HepG2 (cell line): ENCODE data around the gene LRRC4C. TPM values are rescaled to one million over a fixed set of nuclear protein-coding genes. Genes with fewer than 3 reads are reported as not detected.

Experiments used
- ATAC-seq: fragments of 200-7000 bp; cut with Tn5 transposase; 3 replicates; pipeline ENCODE4 v1.9.1; 2020; ENCODE audit warnings: mild to moderate bottlenecking, moderate library complexity
- BruUV-seq: library from RNA; stranded (reverse); fragments of 400-500 nt; replicated peaks from 2 replicates; lab custom pipeline; 2021; lab: Mats Ljungman, UMichigan
- CTCF ChIA-PET: fragments of 300-600 bp; formaldehyde crosslinking; extraction: SDS; loops from one replicate; lab custom pipeline; 2021; ENCODE audit warnings: low total read pairs, inconsistent platforms, low intra/inter-chr PET ratio; lab: Yijun Ruan, JAX
- POLR2A ChIA-PET: fragments of 350-600 bp; sonication (Branson Sonifier 250); formaldehyde crosslinking; loops from one replicate; lab custom pipeline; 2020; ENCODE audit warnings: antibody characterized with exemption, inconsistent platforms; lab: Yijun Ruan, JAX
- DNase-seq: peaks from one replicate; pipeline ENCODE4 v3.0.0-alpha.2; 2015; ENCODE audit warnings: low spot score
- FAIRE-seq: peaks from 3 replicates; lab custom pipeline; 2011; peaks lifted over from hg19 to GRCh38; lab: Jason Lieb, UNC
- H2AFZ ChIP-seq: one replicate; pipeline ENCODE4 v1.6.1; 2011; ENCODE audit warnings: low read length, inconsistent platforms
- H3K27ac ChIP-seq: fragments of 300-600 bp; 3 replicates; pipeline ENCODE4 v1.8.0; 2011; ENCODE audit warnings: mixed run types, mild to moderate bottlenecking, mixed read lengths, low read length, inconsistent platforms; ENCODE audit not compliant: insufficient read depth; ENCODE audit errors: extremely low read length
- H3K27me3 ChIP-seq, 2 experiments: fragments of 200-600 bp in 1 of 2; 2 replicates in 1 of 2; 3 replicates in 1 of 2; pipeline versions ENCODE4 v1.6.0 to v1.8.0; 2011; ENCODE audit warnings: low read length in 2 of 2, mild to moderate bottlenecking in 2 of 2, moderate library complexity in 2 of 2, inconsistent platforms in 1 of 2; ENCODE audit not compliant: insufficient read depth in 2 of 2, control insufficient read depth in 1 of 2
- H3K36me3 ChIP-seq, 2 experiments: fragments of 200-600 bp in 1 of 2; replicated peaks in 1 of 2; 2 replicates in 1 of 2; 3 replicates in 1 of 2; pipeline versions ENCODE4 v1.5.1 to v1.8.0; 2011; ENCODE audit warnings: low read length in 2 of 2, inconsistent platforms in 1 of 2; ENCODE audit not compliant: insufficient read depth in 2 of 2, control insufficient read depth in 1 of 2
- H3K4me1 ChIP-seq: 2 replicates; pipeline ENCODE4 v1.5.1; 2012; ENCODE audit warnings: low read length, inconsistent platforms; ENCODE audit not compliant: insufficient read depth
- H3K4me2 ChIP-seq: 2 replicates; pipeline ENCODE4 v1.6.0; 2011; ENCODE audit warnings: low read depth, low read length, inconsistent platforms
- H3K4me3 ChIP-seq, 3 experiments: fragments of 200-600 bp in 1 of 3; sonication (generic), shearing (Covaris generic) in 1 of 3; replicated peaks in 1 of 3; 2 replicates each; pipeline ENCODE4 v1.5.1; 2011 to 2016; ENCODE audit warnings: low read length in 3 of 3, inconsistent platforms in 2 of 3, low read depth in 2 of 3, mild to moderate bottlenecking in 2 of 3, control low read depth in 1 of 3, mixed read lengths in 1 of 3; ENCODE audit not compliant: insufficient read depth in 1 of 3
- H3K79me2 ChIP-seq: one replicate; pipeline ENCODE4 v1.6.1; 2011; ENCODE audit warnings: low read length, inconsistent platforms; ENCODE audit not compliant: insufficient read depth
- H3K9ac ChIP-seq: 2 replicates; pipeline ENCODE4 v1.6.0; 2011; ENCODE audit warnings: mild to moderate bottlenecking, low read depth, low read length, inconsistent platforms; ENCODE audit not compliant: insufficient read depth
- H3K9me3 ChIP-seq: 2 replicates; pipeline ENCODE4 v1.5.1; 2012; ENCODE audit warnings: mild to moderate bottlenecking, low read length
- H4K20me1 ChIP-seq: 2 replicates; pipeline ENCODE4 v1.6.0; 2011; ENCODE audit warnings: inconsistent platforms, mild to moderate bottlenecking, low read length, moderate library complexity; ENCODE audit not compliant: insufficient read depth
- KDM5B ChIP-seq: sonication (generic); formaldehyde crosslinking; IDR thresholded peaks from 2 replicates; pipeline ENCODE4 v1.4.0; 2020; ENCODE audit warnings: missing genetic modification reagents, mild to moderate bottlenecking, borderline replicate concordance
- POLR2G ChIP-seq: fragments of 200-400 bp; formaldehyde crosslinking; IDR thresholded peaks from 2 replicates; pipeline ENCODE4 v1.6.1; 2018; ENCODE audit warnings: mild to moderate bottlenecking, low read depth, low read length, moderate library complexity
- SRF ChIP-seq: IDR thresholded peaks from 2 replicates; pipeline ENCODE4 v1.6.1; 2011; ENCODE audit warnings: mild to moderate bottlenecking, low read depth, low read length, moderate library complexity
- ZC3H13 ChIP-seq: sonication (generic); formaldehyde crosslinking; IDR thresholded peaks from 2 replicates; pipeline ENCODE4 v1.8.1; 2023; ENCODE audit warnings: mild to moderate bottlenecking, missing genetic modification reagents, moderate library complexity
- ZFP36L1 ChIP-seq: sonication (generic); formaldehyde crosslinking; IDR thresholded peaks from 2 replicates; pipeline ENCODE4 v1.8.0; 2022; ENCODE audit warnings: mild to moderate bottlenecking, missing genetic modification reagents, moderate library complexity
- ZNF20 ChIP-seq: sonication (generic); formaldehyde crosslinking; IDR thresholded peaks from 2 replicates; pipeline ENCODE4 v1.4.0; 2020; ENCODE audit warnings: mild to moderate bottlenecking, moderate library complexity, missing genetic modification reagents
- ZNF24 ChIP-seq: fragments of 450-650 bp; IDR thresholded peaks from 2 replicates; pipeline ENCODE4 v1.6.1; 2017; ENCODE audit warnings: antibody characterized with exemption, mild to moderate bottlenecking
- ZNF572 ChIP-seq: sonication (generic); formaldehyde crosslinking; IDR thresholded peaks from 2 replicates; pipeline ENCODE4 v1.5.1; 2020; ENCODE audit warnings: mild to moderate bottlenecking, missing genetic modification reagents
- ZNF607 ChIP-seq: sonication (generic); formaldehyde crosslinking; IDR thresholded peaks from 2 replicates; pipeline ENCODE4 v1.5.1; 2020; ENCODE audit warnings: missing genetic modification reagents, mild to moderate bottlenecking, borderline replicate concordance
- ZNF629 ChIP-seq: sonication (generic); formaldehyde crosslinking; conservative IDR thresholded peaks from 2 replicates; pipeline ENCODE4 v1.5.0; 2020; ENCODE audit warnings: missing genetic modification reagents
- ZNF777 ChIP-seq: sonication (generic); formaldehyde crosslinking; IDR thresholded peaks from 2 replicates; pipeline ENCODE4 v1.4.0; 2020; ENCODE audit warnings: missing genetic modification reagents
- ZSCAN25 ChIP-seq: sonication (generic); formaldehyde crosslinking; IDR thresholded peaks from 2 replicates; pipeline ENCODE4 v1.8.0; 2022; ENCODE audit warnings: mild to moderate bottlenecking, missing genetic modification reagents
- WGBS: methylation state at CpG from one replicate; pipeline ENCODE4 v1.1.6; 2017; ENCODE audit warnings: low lambda C conversion rate; 5-methylcytosine and 5-hydroxymethylcytosine counted together
- in situ Hi-C: cut with HindIII; loops from 2 replicates; pipeline ENCODE4 v1.10.0; 2017; ENCODE audit warnings: low pct_unique_long_range_greater_than_20kb; ENCODE audit not compliant: extremely low pct_ligation_motif_present
- intact Hi-C: fragments of 100-400 bp; cut with micrococcal nuclease; formaldehyde crosslinking; loops from one replicate; pipeline ENCODE4 v1.10.0; 2022; ENCODE audit not compliant: unreplicated experiment
- polyA plus RNA-seq, 8 experiments: library from polyadenylated mRNA; depleted of rRNA in 3 of 8; stranded (reverse) in 7 of 8; unstranded in 1 of 8; fragments of >200 nt; fragmentation: Illumina TruSeq in 4 of 8; extraction: Trizol in 4 of 8; gene quantifications; 2 replicates each; pipeline versions ENCODE4 v1.2.1 to v1.2.3, GENCODE V29; 2011 to 2016; ENCODE audit warnings: low read depth in 4 of 8, missing spikeins in 1 of 8, mixed read lengths in 1 of 8; ENCODE audit not compliant: insufficient read depth in 1 of 8
- total RNA-seq, 5 experiments: library from RNA; depleted of rRNA; stranded (reverse); fragments of >200 nt; fragmentation: Illumina TruSeq; extraction: Trizol; gene quantifications; 2 replicates each; pipeline ENCODE4 v1.2.3, GENCODE V29; 2016; ENCODE audit warnings: low read depth in 1 of 5
- TF ChIP-seq, protein P1 (sequence below): sonication (generic); formaldehyde crosslinking; conservative IDR thresholded peaks from 2 replicates; pipeline ENCODE4 v1.4.0; 2020; ENCODE audit warnings: missing genetic modification reagents
- TF ChIP-seq, protein P2 (sequence below): sonication (generic); formaldehyde crosslinking; IDR thresholded peaks from 2 replicates; pipeline ENCODE4 v1.8.1; 2023; ENCODE audit warnings: missing genetic modification reagents, inconsistent platforms, borderline replicate concordance
- TF ChIP-seq, protein P3 (sequence below): sonication (generic); formaldehyde crosslinking; IDR thresholded peaks from 2 replicates; pipeline ENCODE4 v1.4.0; 2020; ENCODE audit warnings: missing genetic modification reagents
- TF ChIP-seq, protein P4 (sequence below): sonication (generic); formaldehyde crosslinking; IDR thresholded peaks from 2 replicates; pipeline ENCODE4 v1.8.0; 2022; ENCODE audit warnings: missing genetic modification reagents, low read depth, mild to moderate bottlenecking, borderline replicate concordance

LRRC4C gene
- total and polyA plus RNA-seq, 2 of the 13 experiments (the other 11 are each of a cell fraction or from before 2014, with no cell fraction given), result not detected

DNA sequence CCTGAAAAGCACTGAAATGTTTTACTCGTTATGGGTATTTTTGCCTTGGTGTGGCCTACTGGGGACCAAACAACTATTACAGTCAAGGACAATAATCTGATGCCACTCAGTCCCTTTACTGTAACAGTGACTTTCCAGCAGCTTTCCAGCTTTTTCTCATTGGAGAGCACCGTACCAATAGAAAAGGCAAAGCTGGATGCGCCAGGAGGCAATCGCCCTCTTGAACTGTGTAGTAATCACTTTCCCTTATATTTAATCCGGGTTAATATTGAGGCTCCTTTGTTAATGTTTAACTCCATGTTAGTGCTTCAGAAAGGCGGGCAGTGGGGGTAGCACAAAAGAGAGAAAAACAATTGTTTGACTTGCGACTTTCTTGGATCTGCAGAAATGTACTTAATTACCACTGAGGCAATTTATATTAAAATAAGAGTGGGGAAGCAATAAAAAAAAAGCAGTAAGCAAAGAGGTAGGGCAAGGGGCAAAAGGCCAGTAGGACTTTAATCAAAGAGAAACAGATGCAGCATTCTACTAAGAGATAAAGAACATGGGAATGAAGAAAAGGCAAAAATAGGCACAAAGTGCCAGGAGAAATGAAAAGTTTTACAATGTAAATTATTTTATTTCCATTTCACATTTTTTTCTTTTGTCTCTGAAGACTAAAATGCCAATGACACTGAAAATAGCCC is 81.6 kb downstream of the LRRC4C start:
- FAIRE-seq (no peak), ATAC-seq (no peak), DNase-seq (no peak)
- Histone ChIP-seq H3K9ac (no peak overlapping the region), H3K27ac (no peak overlapping the region), H3K4me3 (no peak overlapping the region), H3K4me1 (no peaks in the 10 kb centered on the region), H3K4me2 (no peak overlapping the region), H4K20me1 (no peaks in the 10 kb centered on the region), H2AFZ (no peak overlapping the region), H3K36me3 (no peaks in the 10 kb centered on the region), H3K79me2 (no peaks in the 10 kb centered on the region), H3K27me3 (no peaks in the 10 kb centered on the region), H3K9me3 (no peaks in the 10 kb centered on the region)
- BruUV-seq, result no TSS peak
- 1% methylated on average over 7 of the region's 7 CpGs for WGBS
- ChIA-PET CTCF (no interaction called here), POLR2A (no interaction called here)
- intact Hi-C loops, result no loop called here
- in situ Hi-C loops, result no loop called here
- TF ChIP-seq ZC3H13 (CRISPR knock-in tag) (no peak), ZNF777 (CRISPR knock-in tag) (no peak), ZFP36L1 (no peak), SRF (no peak), ZSCAN25 (CRISPR knock-in tag) (no peak), ZNF629 (CRISPR knock-in tag) (no peak), ZNF24 (no peak), KDM5B (CRISPR knock-in tag) (no peak), ZNF572 (no peak), POLR2G (no peak), ZNF20 (no peak), ZNF607 (CRISPR knock-in tag) (no peak)
- TF ChIP-seq, protein P1, sequence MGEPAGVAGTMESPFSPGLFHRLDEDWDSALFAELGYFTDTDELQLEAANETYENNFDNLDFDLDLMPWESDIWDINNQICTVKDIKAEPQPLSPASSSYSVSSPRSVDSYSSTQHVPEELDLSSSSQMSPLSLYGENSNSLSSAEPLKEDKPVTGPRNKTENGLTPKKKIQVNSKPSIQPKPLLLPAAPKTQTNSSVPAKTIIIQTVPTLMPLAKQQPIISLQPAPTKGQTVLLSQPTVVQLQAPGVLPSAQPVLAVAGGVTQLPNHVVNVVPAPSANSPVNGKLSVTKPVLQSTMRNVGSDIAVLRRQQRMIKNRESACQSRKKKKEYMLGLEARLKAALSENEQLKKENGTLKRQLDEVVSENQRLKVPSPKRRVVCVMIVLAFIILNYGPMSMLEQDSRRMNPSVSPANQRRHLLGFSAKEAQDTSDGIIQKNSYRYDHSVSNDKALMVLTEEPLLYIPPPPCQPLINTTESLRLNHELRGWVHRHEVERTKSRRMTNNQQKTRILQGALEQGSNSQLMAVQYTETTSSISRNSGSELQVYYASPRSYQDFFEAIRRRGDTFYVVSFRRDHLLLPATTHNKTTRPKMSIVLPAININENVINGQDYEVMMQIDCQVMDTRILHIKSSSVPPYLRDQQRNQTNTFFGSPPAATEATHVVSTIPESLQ (CRISPR knock-in tag), result no peak
- TF ChIP-seq, protein P2, sequence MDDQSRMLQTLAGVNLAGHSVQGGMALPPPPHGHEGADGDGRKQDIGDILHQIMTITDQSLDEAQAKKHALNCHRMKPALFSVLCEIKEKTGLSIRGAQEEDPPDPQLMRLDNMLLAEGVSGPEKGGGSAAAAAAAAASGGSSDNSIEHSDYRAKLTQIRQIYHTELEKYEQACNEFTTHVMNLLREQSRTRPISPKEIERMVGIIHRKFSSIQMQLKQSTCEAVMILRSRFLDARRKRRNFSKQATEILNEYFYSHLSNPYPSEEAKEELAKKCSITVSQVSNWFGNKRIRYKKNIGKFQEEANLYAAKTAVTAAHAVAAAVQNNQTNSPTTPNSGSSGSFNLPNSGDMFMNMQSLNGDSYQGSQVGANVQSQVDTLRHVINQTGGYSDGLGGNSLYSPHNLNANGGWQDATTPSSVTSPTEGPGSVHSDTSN (CRISPR knock-in tag), result no peak
- TF ChIP-seq, protein P3, sequence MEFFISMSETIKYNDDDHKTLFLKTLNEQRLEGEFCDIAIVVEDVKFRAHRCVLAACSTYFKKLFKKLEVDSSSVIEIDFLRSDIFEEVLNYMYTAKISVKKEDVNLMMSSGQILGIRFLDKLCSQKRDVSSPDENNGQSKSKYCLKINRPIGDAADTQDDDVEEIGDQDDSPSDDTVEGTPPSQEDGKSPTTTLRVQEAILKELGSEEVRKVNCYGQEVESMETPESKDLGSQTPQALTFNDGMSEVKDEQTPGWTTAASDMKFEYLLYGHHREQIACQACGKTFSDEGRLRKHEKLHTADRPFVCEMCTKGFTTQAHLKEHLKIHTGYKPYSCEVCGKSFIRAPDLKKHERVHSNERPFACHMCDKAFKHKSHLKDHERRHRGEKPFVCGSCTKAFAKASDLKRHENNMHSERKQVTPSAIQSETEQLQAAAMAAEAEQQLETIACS (CRISPR knock-in tag), result no peak
- TF ChIP-seq, protein P4, sequence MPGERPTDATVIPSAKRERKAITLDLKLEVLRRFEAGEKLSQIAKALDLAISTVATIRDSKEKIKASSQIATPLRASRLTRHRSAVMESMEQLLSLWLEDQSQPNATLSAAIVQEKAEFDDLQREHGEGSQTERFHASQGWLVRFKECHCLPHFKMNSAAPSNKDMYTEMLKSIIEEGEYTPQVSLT (CRISPR knock-in tag), result no peak
